ENCODE data around the gene ZEB2. TPM values are rescaled to one million over a fixed set of nuclear protein-coding genes. Genes with fewer than 3 reads are reported as not detected.

ZEB2 gene
- total and polyA plus RNA-seq, 2 of the 8 experiments (the other 6 are each of a cell fraction or from before 2014, with no cell fraction given): 0.38 TPM; not detected in 1

DNA sequence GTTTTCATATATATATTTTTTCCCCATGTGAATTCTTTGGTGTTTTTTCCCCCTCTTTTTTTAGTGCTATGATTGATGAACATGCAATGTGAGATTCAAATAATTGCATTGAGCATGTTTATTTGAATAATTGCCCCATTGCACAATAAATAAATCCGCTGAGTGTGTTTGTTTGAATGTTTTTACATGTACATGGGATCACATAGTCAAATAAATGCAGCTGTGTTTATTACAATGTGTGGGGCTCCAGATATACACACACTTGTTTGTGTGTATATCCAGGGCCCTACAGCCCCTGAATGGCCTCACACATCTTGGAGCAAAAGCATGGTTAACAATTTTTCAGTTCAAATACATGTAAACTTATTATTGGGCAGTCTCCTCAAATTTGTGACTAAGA lies 134.5 kb downstream of the ZEB2 start:
- TF ChIP-seq KDM4A (IDR thresholded peaks at IDR 0.05; ENCODE audit: low read depth, low read length, severe bottlenecking) (no peak), EGR1 (IDR thresholded peaks at IDR 0.05; ENCODE audit: borderline replicate concordance, low read depth, low read length) (no peak)
- POLR2A ChIA-PET (ENCODE audit: partially characterized antibody): no interaction called here
- FAIRE-seq (no peak), DNase-seq (ENCODE audit: low read depth in 1 of 2, low spot score in 2 of 2) (no peak)
- no peak overlapping the region for H2BK5ac ChIP-seq (ENCODE audit: low read depth, low read length)
- H3K4me3 ChIP-seq (ENCODE audit: extremely low read depth in 1 of 4, insufficient read depth in 2 of 4, low read depth in 3 of 4, low read length in 4 of 4): no peak overlapping the region
- H4K20me1 ChIP-seq (replicated peaks in 1 of 2; ENCODE audit: control insufficient read depth in 1 of 2, insufficient read depth in 2 of 2, low read length in 2 of 2): no peaks in the 10 kb centered on the region
- H3K79me2 ChIP-seq (ENCODE audit: control insufficient read depth in 1 of 2, insufficient read depth in 2 of 2, low read length in 2 of 2): no peaks in the 10 kb centered on the region
- H3K4ac ChIP-seq (replicated peaks; ENCODE audit: insufficient read length, low read depth, low read length): no peak overlapping the region
- no peak overlapping the region for H3K27ac ChIP-seq (ENCODE audit: low read depth, low read length)
- peaks cover 0 to 3% of the 10 kb centered on the region in 2 experiments; a peak in 1 of 4 replicates for H3K9me3 ChIP-seq (ENCODE audit: insufficient read depth in 2 of 2, low read depth in 1 of 2, low read length in 1 of 2)
- H3K23me2 ChIP-seq (ENCODE audit: low read depth, low read length): no peaks in the 10 kb centered on the region; the same call in 1 of the 2 replicates
- H3K18ac ChIP-seq (ENCODE audit: extremely low read depth, low read length): no peak overlapping the region
- 78% methylated on average over 1 of the region's 1 CpG; no CpG with 5 or more reads in 1 of the 2 experiments for WGBS, 2 experiments (ENCODE audit: extremely low coverage in 1 of 2, insufficient coverage in 1 of 2, insufficient read length in 1 of 2, insufficient replicate concordance in 2 of 2, low coverage in 1 of 2, low lambda C conversion rate in 2 of 2, missing lambda C conversion rate in 1 of 2)
- H3K79me1 ChIP-seq (ENCODE audit: low read depth, low read length): no peaks in the 10 kb centered on the region
- peaks cover 0 to 5% (median 0%) of the 10 kb centered on the region in 4 experiments; a peak in 1 of 7 replicates for H3K4me1 ChIP-seq (replicated peaks in 1 of 4; ENCODE audit: control insufficient read depth in 3 of 4, insufficient read depth in 4 of 4, low read length in 3 of 4)
- H3K14ac ChIP-seq (ENCODE audit: insufficient read length): no peak overlapping the region
- peaks cover 3 to 20% (median 13%) of the 10 kb centered on the region in 4 experiments for H3K27me3 ChIP-seq (replicated peaks in 1 of 4; ENCODE audit: control insufficient read depth in 3 of 4, extremely low read depth in 1 of 4, insufficient read depth in 3 of 4, low read length in 3 of 4)
- H2BK12ac ChIP-seq (ENCODE audit: low read depth, low read length): no peak overlapping the region
- no peak overlapping the region for H3K56ac ChIP-seq (replicated peaks; ENCODE audit: insufficient read length, low read depth, low read length)
- no peak overlapping the region for H2BK15ac ChIP-seq (ENCODE audit: low read length)
- H4K91ac ChIP-seq (replicated peaks; ENCODE audit: insufficient read length, low read length): no peak overlapping the region
- H4K8ac ChIP-seq (ENCODE audit: extremely low read depth, insufficient read depth, low read length): no peak overlapping the region
- no peak overlapping the region for H3K23ac ChIP-seq (ENCODE audit: insufficient read length)
- H2BK20ac ChIP-seq (ENCODE audit: low read length): no peak overlapping the region
- no peak overlapping the region for H4K5ac ChIP-seq (ENCODE audit: insufficient read length, low read depth, low read length)
- no peak overlapping the region for H3K4me2 ChIP-seq (ENCODE audit: insufficient read depth in 1 of 2, low read depth in 2 of 2, low read length in 2 of 2)
- H2AK5ac ChIP-seq (ENCODE audit: low read depth, low read length): no peak overlapping the region
- CTCF ChIA-PET (ENCODE audit: partially characterized antibody): interaction anchor here (1.0 kb wide), 1 partner anchor 120 kb away, joined by 5 read pairs; no protein-coding TSS in a partner anchor
- H3K9ac ChIP-seq (replicated peaks in 1 of 4; ENCODE audit: extremely low read depth in 1 of 4, low read depth in 3 of 4, low read length in 3 of 4): no peak overlapping the region
- H2BK120ac ChIP-seq (replicated peaks; ENCODE audit: low read depth, low read length): no peak overlapping the region
- no peaks in the 10 kb centered on the region for H3K36me3 ChIP-seq (ENCODE audit: control insufficient read depth in 2 of 4, insufficient read depth in 4 of 4, low read length in 3 of 4)
- no peak overlapping the region for H2AFZ ChIP-seq (ENCODE audit: low read length)
